ENCODE results near the gene FAM3D.

Gene FAM3D

GRCh38 chr3:58707390-58707930 is 40.9 kb upstream of the FAM3D start (continued):
- TF ChIP-seq ZNF776 (tag by site-specific recombination; IDR thresholded peaks at IDR 0.05; ENCODE audit: borderline replicate concordance) = no peak
- no peak for TF ChIP-seq ZNF114 (tag by site-specific recombination; IDR thresholded peaks at IDR 0.05)
- no peak for TF ChIP-seq ZNF626 (tag by site-specific recombination; IDR thresholded peaks at IDR 0.05)
- TF ChIP-seq ZBTB1 (tag by site-specific recombination; IDR thresholded peaks at IDR 0.05) = no peak
- no peak for TF ChIP-seq ZNF549 (tag by site-specific recombination; IDR thresholded peaks at IDR 0.05)
- no peak for TF ChIP-seq ZNF645 (tag by site-specific recombination; IDR thresholded peaks at IDR 0.05)
- no peak for TF ChIP-seq ZNF843 (tag by site-specific recombination; IDR thresholded peaks at IDR 0.05)
- no peak for TF ChIP-seq ZIC2 (tag by site-specific recombination; IDR thresholded peaks at IDR 0.05)

GRCh38 chr3:58706395-58707167 is 40.0 kb upstream of the FAM3D start:
- Histone ChIP-seq H3K4me3 (ENCODE audit: low read depth, low read length) (no peak overlapping the region), H3K36me3 (ENCODE audit: control insufficient read depth in 2 of 2, insufficient read depth in 1 of 2, low read length in 2 of 2) (no peaks in the 10 kb centered on the region), H3K9me3 (ENCODE audit: control insufficient read depth, insufficient read depth, low read depth, low read length) (no peaks in the 10 kb centered on the region), H3K27ac (ENCODE audit: extremely low read depth, low read depth, low read length) (no peak overlapping the region), H3K4me1 (ENCODE audit: control insufficient read depth, insufficient read depth, low read length) (no peaks in the 10 kb centered on the region)
- TF ChIP-seq ZNF704 (tag by site-specific recombination; IDR thresholded peaks at IDR 0.05) (no peak), BCL11A (tag by site-specific recombination; IDR thresholded peaks at IDR 0.05; ENCODE audit: low read depth) (no peak), FEZF1 (tag by site-specific recombination; IDR thresholded peaks at IDR 0.05) (no peak), ZNF239 (tag by site-specific recombination; IDR thresholded peaks at IDR 0.05) (no peak), ZNF266 (tag by site-specific recombination; IDR thresholded peaks at IDR 0.05; ENCODE audit: low read depth) (no peak), SP2 (tag by site-specific recombination; IDR thresholded peaks at IDR 0.05) (no peak), ZNF138 (tag by site-specific recombination; IDR thresholded peaks at IDR 0.05; ENCODE audit: borderline replicate concordance) (no peak), ATF2 (tag by site-specific recombination; IDR thresholded peaks at IDR 0.05; ENCODE audit: low read depth) (no peak), ZNF548 (tag by site-specific recombination; IDR thresholded peaks at IDR 0.05) (no peak), ZNF76 (tag by site-specific recombination; IDR thresholded peaks at IDR 0.05; ENCODE audit: borderline replicate concordance, low read depth) (no peak), ZFP69B (tag by site-specific recombination; IDR thresholded peaks at IDR 0.05) (no peak), ZSCAN5A (tag by site-specific recombination; IDR thresholded peaks at IDR 0.05) (no peak), ZNF280D (tag by site-specific recombination; IDR thresholded peaks at IDR 0.05) (no peak), ZBTB26 (tag by site-specific recombination; optimal IDR thresholded peaks at IDR 0.05) (no peak), HOXD13 (CRISPR knock-in tag; IDR thresholded peaks at IDR 0.05; ENCODE audit: borderline replicate concordance) (no peak), ZNF664 (tag by site-specific recombination; IDR thresholded peaks at IDR 0.05) (no peak), ZNF658 (tag by site-specific recombination; IDR thresholded peaks at IDR 0.05) (no peak), ZNF837 (tag by site-specific recombination; IDR thresholded peaks at IDR 0.05) (no peak)
- ChIA-PET POLR2A (no interaction called here), CTCF (interaction anchor here (0.5 kb wide), 1 partner anchor 11 kb away, joined by 3 read pairs; no protein-coding TSS in a partner anchor)
